Stomach (tissue), 4 donors: ENCODE data around the gene CMIP.

Source experiments
- EP300 ChIP-seq: sonication (generic); formaldehyde crosslinking; IDR thresholded peaks from one replicate; pipeline ENCODE4 v1.6.1; 2017; ENCODE audit warnings: antibody characterized with exemption
- TF ChIP-seq, protein P1 (sequence below), 7 experiments: fragments of 450-650 bp in 4 of 7; fragments of 200-600 bp in 3 of 7; sonication (generic) in 3 of 7; IDR thresholded peaks; one replicate each; pipeline ENCODE4 v1.5.1; 2016 to 2019; ENCODE audit warnings: antibody characterized with exemption in 7 of 7, control low read depth in 2 of 7, mild to moderate bottlenecking in 1 of 7

DNA sequence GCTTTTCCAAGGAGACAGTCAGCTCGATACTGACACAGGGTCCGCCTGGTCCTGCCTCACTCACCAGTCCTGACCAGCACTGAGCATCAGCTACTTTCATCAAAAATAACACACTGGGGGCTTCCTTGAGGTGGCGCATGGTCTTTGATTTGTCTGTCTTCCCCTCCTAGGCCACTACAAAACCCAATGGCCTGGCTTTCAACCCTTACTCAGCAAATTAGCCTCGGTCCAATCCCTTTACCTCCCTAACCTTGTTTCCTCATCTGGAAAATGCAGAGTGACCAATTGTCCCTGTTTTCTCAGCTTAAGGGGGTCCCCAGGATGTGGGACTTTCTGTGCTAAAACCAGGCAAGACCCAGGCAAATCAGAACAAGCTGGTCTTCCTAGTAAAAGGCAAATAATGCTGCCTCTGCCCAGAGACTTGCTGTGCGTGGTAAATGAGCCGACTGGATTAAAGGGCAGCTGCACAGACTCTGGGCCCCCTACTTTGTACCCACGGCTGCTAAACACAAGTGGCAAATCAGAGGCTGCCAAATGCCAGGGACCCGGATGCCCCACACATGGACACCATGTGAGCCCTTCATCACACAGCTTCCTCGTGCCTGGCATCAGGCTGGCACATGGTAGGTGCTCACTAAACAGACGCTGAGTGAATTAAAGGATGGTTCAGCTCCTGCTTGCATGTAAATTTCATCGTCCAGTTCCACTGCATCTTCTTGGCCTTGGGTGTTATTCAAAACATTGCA, 31.2 kb upstream of the CMIP start:
- TF ChIP-seq, protein P1, sequence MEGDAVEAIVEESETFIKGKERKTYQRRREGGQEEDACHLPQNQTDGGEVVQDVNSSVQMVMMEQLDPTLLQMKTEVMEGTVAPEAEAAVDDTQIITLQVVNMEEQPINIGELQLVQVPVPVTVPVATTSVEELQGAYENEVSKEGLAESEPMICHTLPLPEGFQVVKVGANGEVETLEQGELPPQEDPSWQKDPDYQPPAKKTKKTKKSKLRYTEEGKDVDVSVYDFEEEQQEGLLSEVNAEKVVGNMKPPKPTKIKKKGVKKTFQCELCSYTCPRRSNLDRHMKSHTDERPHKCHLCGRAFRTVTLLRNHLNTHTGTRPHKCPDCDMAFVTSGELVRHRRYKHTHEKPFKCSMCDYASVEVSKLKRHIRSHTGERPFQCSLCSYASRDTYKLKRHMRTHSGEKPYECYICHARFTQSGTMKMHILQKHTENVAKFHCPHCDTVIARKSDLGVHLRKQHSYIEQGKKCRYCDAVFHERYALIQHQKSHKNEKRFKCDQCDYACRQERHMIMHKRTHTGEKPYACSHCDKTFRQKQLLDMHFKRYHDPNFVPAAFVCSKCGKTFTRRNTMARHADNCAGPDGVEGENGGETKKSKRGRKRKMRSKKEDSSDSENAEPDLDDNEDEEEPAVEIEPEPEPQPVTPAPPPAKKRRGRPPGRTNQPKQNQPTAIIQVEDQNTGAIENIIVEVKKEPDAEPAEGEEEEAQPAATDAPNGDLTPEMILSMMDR (IDR thresholded peaks at IDR 0.05): no peak
- TF ChIP-seq EP300: no peak
